NCI-H748 (cell line): Measurements from ENCODE around the gene NATD1.

ENCODE experiments used
- DNase-seq: peaks from one replicate; lab custom pipeline; 2025; ENCODE audit not compliant: unreplicated experiment; lab: John Stamatoyannopoulos, UW

NATD1 gene

DNA sequence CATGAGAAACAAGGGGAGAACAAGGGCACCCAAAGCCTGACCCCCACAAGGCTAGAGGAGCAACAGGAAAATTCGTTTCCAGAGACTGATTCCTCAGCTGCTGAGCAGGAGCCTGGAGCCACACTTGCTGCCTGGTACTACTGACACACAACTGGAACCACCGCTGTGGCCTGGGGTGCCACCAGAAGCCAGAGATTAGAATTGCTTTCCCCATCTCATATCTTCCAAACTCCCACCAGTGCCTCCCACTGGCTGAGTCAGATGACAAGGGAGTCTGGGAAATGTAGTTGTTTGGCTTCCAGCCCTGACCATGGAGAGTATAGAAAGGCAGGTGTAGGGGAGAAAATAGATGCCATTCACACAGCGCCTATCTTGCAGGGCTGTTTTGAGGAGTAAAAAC is 35.1 kb downstream of the NATD1 start:
- no peak for DNase-seq

DNA sequence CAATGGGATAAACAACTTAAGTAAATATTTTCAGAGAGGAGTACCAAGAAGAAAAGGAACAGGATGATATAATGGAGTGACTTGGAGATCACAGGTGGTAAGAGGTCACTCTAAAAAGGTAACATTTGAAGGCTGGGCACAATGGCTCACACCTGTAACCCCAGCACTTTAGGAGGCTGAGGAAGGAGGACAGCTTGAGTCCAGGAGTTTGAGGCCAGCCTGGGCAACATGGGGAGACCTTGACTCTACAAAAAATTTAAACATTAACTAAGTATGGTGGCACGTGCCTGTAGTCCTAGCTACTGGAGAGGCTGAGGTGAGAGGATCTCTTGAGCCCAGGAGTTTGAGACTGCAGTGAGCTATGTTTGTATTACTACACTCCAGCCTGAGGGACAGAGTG is 35.9 kb downstream of the NATD1 start:
- DNase-seq, result no peak

DNA sequence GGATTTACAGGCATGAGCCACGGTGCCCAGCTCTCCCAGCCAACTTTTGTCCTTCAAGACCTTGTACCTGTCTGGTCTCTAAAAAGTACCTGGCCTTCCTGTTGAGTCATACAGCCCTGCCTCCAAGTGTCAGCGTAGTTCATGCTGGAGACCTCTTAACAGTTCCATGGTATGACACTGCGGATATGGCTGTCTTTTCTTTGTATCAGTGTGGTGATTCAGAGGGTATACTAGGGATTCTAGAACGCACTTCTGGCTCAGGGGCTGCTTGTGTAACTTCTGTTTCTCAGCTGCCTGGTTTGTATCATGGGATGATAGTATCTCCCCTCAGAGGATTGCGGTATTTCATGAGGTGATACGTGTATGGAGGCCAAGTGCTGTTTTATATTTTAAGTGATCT is 37.3 kb downstream of the NATD1 start:
- DNase-seq, result no peak

DNA sequence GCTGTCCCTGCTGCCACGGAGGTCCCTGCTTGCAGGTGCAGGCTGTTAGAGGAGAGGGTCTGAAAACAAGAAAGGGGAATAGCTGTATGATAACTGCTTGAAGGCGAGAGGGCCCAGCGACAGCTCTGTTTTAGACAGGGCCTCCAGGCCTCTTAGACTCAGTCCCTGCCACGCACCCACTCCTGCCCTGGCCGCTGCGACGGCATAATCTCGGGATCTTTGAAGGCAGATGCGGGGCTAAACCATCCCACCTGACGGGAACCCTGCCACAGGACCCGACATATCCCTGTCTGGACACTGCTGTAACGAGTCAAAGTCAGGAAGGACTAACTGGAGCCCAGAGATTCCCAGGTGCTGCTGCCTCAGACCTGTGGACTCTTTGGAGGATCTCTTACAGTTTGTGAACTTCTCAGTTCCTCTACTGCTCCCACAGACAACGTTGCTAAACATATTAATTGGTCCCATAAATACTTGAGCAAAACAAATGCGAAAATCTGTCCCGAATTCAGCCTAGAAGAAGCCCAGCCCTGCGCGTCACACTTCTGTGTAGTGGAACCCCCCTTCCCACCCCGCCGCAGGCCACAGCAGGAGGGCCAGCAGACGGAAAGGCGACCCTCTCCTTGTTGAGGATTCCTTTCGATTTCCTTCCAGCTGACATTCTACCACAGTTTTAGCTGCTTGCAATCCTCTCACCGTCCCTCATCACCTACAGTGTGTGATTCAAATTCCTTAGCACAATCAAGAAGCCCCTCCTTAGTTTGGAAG is 38.3 kb downstream of the NATD1 start:
- DNase-seq, result no peak

DNA sequence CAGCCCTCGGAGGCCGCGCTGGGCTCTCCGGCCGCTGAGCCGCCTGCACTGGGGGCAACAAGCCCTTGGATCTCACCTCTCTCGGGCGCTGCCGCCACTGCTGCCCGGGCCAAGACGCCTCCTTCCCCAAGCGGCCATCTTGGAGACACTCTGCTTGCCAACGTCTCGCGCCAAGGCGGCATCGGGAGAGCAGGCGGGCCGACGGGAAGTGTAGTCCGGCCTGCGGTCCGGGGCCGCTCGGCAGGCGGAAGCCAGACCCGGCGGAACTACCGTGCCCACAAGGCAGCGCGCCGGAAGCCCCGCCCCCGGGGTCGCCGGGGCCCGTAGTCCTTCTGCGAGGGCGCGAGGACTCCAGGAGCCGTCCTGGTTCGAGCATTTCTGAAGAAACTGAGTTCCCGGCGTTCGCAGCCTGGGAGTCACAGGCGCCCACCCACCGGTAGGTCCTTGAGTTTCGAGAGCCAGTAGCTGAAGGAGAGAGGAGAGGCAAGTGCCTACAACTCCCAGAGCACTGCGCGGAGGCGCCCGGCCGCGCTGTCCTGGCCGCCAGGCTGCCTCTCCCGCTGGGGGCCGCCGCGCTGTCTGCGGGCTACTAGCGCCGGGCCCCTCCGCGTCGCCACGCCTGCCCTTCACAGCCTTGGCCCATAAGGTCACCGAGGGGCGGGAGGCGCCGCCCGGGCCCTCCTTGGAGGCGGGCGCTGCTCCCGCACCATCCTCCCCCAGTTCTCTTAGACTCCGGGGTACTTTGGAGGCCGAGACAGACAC is 39.0 kb downstream of the NATD1 start, which contains the start of gene TMEM11:
TSS of gene TMEM11 (minus strand) at position 147 of the 762 bp plus-strand sequence. CDS start at position 138, 9 bp downstream.
- DNase-seq, result peak; percentile 98

DNA sequence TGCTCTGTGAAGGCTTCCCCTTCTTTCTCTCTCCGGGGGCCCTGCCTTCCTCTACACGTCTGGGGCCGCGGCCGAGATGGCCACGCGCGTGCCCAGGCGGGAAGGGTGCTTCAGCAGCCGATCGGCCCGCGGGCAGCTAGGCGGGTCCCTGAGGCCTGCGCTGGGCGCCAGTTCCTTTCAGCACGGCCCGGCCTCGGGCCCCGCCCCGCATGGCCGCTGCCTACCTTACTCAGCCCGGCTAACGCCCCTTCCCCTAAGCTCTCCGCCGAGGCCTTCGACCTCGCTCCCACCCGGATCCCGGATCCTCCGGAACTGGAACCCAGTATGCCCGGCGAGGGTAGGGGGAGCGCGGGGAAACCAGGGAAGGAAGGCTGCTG is 39.6 kb downstream of the NATD1 start:
- peak; percentile 84 for DNase-seq

DNA sequence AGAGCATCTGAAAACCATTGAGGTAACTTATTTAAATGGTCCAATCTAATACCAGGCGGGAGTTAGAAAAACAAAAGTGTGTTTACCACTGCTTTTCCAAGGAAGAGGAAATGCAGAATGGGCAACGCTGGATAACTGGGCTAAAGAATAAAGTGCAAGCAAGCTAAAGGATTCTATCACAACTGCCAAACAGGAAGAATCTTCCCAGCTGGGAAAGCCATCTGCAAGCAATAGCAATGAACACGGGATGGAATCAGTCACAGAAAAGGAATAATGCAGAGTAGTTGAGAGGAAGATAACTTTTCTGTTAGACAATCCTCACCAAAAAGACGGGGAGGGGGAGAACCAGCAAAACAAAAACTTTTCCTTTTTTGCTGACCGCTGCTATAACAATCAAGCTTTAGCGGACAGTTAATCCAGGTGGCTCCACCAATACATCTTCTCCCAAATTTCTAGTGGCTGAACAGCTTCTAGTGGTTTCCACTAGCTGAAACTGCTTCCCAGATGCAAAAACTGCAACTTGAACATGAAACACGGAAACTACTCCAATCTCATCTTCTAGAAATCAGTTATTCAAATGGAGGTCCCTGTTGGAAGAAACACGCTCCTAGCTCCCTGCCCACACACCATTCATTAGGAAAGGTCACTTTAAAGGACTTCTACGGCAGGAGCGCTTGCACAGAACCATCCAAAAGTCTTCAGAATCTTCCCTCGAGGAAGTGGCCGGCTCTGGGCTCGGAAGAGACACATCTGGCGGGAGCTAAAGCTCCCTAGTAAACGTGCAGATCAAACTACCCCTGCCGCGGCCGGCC is 40.2 kb downstream of the NATD1 start:
- no peak for DNase-seq

DNA sequence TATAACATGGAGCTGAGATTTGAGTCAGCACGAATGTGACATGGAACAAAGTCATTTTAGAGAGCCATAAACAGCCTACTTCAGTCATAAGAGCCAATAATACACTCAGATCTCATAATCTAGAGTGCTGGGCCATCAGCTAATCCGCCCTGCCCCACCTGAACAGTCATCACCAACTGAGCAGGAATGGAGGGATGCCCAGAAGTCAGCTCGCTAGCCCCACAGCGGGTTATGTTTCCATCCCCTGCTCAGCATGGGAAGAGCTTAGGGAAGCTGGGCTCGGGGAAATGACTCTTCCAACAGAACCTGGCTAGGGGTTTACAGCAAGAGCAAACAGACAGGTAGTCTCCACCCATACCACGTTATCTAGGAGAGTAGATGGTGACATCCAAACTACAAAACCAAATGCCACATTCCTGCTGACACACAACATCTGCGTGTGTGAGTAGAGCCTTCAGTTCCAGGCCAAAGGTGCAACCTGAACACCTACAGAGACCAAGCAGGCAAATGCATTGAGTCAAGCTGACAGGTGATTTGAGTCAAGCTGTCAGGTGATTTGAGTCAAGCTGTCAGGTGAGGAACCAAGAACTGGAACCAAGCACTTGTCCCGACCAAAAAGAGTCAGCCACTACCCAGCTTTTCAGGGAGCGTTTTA is 41.3 kb downstream of the NATD1 start:
- DNase-seq, result no peak

DNA sequence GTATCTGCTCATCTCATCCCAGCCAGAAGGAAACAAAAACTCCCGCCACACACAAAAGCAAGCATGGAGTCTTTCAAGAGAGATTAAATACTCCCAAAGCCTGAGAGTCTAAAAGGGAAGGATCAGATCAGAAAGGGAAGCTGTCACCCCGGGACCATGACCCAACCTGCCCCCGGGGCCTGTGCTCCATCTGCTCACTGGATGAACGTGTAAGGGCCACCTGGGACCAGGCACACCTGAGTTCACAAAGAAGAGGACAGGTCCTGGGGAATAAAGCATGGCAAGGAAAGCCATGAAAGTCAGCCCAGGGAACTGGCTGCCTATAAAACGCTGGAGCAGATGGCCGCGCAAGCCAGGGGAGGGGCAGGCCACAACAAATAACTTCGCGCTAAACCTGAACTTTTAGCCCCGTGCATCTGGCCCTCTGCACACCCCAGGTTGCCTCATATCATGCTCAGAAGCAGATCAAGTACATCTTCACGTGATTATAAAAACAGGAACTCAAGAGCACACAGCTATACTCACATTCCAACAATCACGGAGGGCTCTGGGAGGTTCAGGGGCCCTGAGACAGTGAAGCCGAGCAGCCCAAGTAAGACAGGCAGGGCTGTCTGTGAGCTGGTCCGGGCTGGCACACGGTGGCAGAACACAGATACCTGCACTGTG is 42.7 kb downstream of the NATD1 start:
- DNase-seq, result no peak

DNA sequence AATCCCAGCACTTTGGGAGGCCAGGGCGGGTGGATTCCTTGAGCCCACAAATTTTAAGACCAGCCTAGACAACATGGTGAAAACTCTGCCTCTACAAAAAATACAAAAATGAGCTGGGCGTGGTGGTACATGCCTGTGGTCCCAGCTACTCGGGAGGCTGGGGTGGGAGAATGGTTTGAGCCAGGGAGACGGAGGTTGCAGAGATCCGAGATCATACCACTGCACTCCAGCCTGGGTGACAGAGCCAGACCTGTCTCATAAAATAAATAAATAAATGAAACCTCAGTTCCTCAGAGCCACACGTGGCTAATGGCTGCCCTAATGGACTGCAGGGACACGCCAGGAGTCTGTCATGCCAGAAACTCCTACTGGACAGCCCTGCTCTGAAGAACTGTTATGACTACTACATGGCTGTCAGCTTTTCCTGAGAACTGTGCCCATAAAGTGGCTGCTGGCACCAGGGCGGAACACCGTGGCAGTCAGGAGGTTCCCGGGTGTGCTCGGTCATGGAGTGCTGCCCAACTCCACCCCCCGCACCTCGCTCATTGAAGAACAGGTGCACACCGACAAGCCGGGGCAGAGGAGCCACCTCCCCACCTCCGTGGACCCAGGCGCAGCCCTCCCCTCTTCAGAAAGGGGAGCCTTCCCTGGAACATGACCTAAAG is 43.6 kb downstream of the NATD1 start:
- DNase-seq, result no peak

DNA sequence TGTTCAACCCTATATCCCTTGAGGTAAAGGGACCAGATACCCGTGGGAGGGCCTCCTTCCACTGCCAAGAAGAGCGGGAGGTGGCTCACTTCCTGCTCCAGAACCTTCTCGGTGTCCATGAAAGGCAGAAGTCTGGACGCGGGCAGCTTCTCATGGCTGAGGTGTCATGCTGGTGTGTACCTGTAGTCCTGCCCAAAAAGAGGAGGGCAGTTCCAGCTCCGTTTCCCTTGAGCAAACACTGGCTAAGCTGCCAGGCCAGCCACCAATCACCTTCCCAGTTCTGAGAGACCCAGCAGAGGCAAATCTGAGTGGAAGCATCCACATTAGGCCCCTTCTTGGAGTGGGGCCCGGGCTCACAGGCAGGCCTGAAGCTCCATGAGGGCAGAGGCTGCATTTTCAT is 44.9 kb downstream of the NATD1 start:
- DNase-seq, result no peak

DNA sequence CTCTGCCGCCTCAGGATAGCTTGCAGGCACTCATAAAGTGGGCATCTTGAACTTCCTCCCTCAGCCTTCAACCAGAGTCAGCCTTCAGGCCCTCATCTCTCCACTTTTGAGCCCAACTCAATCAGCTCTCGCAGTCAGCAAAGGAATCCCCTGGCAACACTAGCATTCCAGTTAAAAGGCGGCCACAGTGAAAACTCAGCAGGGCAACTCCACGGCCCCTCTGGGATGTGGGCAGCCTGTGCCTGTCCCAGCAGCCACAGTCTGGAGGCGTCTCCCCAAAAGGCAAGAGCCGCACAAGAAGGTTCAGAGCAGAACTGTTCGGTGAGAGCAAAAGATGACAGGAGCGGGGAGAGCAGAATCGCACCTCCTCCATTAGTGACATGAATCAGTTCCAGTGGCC is 48.3 kb downstream of the NATD1 start:
- no peak for DNase-seq

DNA sequence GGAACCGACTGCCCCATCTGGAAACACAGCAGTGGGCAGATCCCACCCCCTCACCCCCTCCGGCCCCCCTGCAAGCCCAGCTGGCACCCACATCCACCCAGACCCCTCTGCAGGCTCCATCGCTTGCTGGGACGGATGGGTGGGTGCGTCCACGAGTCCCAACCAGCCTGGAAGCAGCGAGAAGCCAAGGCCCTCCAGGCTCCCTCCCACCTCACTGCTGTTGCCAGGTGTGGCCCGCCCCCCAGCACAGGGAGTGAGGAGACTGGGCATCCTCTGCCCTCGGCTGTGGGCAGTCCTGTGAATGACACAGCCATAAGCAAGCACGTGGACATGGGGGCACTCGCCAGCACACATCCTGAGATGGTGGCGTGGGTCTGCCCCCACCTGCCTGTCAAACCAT is 50.7 kb downstream of the NATD1 start:
- DNase-seq, result no peak

DNA sequence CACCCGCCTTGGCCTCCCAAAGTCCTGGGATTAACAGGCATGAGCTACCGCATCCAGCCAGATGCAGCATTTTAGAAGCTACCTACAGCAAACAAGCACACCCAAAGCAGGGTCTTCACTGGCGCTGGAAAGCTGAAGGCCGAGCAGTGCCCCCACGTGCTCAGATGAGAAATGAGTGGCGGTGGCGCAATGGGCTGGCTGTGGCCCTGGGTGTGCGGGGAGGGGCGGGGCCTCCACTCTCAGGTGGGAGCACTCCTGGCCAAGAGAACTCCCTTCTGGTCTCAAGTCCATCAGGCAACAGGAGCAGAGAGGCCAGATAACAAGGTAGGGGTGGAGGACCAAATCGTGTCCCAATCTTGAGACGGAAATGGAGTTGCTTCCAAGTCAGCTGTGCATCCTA is 51.3 kb downstream of the NATD1 start:
- no peak for DNase-seq

DNA sequence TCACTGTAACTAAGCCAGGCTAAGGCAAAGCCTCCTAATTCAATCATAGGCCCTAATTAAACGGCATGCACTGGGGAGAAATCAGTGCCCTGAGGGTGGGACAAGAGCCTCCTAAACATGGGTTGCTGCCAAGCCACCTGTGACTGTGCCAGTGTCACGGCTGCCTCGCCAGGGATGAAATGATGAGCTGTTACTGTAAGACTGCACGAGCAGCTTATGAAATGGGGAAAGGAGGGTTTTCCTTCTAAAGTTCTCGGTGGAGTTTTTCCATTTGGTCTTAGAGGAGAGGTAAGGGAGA is 52.0 kb downstream of the NATD1 start:
- no peak for DNase-seq

DNA sequence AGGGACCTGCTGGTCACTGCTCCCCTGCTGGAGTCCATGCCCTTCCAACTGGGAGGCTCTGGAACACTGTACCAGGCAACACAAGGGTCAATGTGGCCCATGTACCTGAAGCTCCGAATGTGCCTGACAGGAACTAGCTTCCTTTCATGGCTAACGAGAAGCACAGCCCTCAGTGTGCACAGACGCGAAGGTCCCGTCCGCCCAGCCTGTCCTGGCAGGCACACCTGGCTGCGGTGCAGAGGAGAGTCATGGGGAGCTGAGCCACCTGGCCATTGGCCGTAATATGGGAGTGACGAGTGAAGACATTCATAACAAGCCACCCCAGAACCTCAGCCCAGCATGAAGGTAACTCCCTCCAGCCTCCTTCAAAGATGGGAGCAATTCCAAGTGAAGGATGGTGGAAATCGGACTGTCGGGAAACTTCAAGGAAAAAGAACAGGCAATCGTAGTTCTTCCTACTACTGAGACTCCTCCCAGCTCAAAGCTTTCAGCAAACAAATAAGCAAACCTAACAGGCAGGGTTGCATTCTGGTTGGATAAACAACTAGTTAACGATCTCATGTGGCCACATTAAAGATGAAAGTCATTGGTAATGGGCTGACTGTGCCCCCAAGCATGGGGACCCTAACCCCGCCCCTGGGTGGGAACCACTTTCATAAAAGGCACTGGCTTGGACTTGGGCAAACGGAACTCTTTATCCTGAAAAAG is 52.5 kb downstream of the NATD1 start:
- DNase-seq, result no peak

DNA sequence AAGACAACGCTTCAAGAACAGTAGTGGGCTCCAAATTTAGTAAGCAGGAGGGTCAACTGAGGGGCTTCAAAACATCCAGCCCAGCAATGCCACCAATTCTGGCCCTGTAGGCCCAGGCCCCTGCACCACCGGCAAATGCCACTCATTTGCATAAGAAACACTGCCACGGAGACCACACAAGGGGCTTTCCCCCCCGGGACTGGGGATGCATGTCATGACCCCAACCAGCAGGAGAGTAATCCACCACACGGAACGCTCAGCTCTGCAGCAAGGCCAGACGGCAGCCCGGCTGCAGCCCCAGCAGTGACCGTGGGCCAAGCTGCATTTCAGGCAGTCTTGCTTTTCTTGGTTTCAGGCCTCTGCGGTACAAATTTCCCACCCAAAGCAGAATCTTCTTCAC is 53.4 kb downstream of the NATD1 start:
- no peak for DNase-seq

DNA sequence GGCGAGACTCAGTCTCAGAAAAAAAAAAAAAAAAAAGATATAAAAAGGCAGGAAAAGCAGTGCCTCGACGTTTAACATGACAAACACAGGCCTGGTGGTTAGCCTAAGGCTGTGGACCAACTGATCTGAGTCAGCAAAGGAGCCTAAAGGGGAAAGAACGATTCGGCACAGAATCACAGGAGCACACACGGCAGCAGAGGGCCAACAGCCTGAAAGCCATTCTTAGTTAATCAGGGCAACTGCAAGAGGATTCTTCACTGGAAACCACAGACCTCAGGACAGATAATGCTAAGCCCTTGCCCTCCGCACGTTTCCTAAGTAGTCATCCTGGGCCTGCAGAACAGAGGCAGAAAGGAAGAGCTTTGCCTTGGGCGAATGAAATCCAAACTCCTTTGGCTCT is 53.9 kb downstream of the NATD1 start:
- no peak for DNase-seq

DNA sequence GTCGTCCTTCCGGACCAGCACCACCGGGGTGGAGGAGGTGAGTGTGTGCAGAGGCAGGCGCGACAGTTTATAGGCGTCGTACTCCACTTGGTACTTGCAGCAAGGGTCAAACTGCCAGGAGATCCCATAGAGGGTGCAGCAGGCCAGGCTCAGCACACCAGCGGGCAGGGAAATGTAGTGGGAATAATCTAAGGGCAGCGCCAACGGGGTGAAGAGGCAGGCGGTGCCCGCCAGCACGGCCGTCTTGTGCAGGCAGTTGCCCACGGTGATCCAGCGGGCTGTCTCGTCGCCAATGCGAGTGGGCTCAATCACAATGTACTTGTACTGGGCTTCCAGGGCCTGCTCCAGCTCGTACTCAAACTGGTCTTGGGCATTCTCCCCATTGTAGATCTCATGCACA is 54.8 kb downstream of the NATD1 start:
- DNase-seq, result no peak

DNA sequence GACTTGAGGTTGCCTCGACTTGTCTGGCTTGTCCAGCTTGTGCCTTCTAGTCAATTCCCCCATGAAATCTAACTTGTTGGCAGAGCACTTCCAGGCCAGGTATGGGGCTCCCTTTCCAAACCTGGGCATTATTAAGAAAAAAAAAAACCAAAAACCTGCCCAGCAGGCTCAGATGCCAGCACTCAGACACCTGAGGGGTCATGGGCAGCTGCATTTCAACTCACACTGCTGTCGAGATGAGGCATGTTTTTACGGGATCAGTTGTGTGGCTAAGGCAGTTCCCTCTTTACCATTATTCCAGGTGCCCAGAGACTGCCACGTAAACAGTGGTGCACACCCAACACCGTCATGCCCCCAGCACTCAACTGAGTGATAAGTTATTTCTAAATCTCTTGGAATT is 57.1 kb downstream of the NATD1 start:
- no peak for DNase-seq
